Measurements from ENCODE around the gene KCNJ18. TPM values are rescaled to one million over a fixed set of nuclear protein-coding genes. Genes with fewer than 3 reads are reported as not detected.
"Not testable (repeated sequence)": the region's sequence is repeated elsewhere in the genome, so short reads cannot be mapped to it uniquely, and the experiment has no call there.

The KCNJ18 gene
- total and polyA plus RNA-seq, 9 of the 15 experiments (the other 6 are each of a cell fraction or from before 2014, with no cell fraction given), result not detected

DNA sequence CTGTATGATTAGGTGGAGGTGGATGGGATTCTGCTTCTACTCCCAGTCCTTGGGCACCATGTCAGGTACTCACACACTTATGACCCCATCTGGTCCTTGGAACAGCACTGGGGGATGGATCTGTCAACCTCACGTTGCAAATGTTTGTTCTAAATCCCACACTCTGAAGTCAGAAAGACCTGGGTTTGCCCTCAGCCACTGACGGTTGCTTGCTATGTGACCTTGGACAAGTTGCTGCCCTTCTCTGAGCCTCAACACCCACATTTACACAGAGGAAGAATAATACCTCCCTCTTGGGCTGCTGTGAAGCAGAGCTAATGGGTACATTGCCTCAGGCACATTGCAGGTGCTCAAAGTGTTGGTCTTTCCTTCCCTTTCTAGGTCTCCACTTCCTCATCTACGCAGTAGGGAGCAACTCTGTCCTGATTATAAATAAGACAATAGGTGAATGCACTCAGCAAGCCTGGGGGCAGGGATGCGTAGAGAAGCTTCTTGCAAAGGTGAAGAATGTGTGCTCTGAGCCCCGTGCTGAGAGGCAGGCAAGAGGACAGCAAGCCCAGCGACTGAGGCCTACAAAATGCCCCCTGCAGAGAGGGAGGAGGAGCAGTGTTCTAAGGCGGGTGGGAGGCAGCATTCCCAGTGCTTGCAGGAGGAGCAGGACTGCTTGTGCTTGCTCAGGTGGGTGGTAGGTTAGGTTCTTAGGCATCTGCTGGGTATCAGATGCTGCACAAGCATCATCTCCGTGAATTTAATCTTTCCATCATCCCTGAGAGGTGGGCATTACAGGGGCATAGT, 21.8 kb upstream of the KCNJ18 start:
- ATAC-seq; H4K20me1 ChIP-seq (replicated peaks; ENCODE audit: control insufficient read depth, insufficient read depth, low read length); CTCF ChIA-PET (ENCODE audit: low intra/inter-chr PET ratio); intact Hi-C loops (cut with micrococcal nuclease); H3K9ac ChIP-seq (ENCODE audit: insufficient read depth in 1 of 2, low read depth in 2 of 2, low read length in 2 of 2); H2AFZ ChIP-seq (ENCODE audit: low read depth, low read length); BruUV-seq (replicated peaks); H3K9me1 ChIP-seq (ENCODE audit: control insufficient read depth, insufficient read depth, low read length); H3K4me2 ChIP-seq (ENCODE audit: insufficient read depth, low read length); FAIRE-seq; H3K4me3 ChIP-seq; H3K79me2 ChIP-seq (ENCODE audit: control insufficient read depth, insufficient read depth, low read length); POLR2A ChIA-PET; H3K27ac ChIP-seq (ENCODE audit: extremely low read depth, low read depth, low read length); H3K27me3 ChIP-seq (ENCODE audit: control insufficient read depth in 2 of 2, insufficient read depth in 2 of 2, low read length in 2 of 2); H3K36me3 ChIP-seq (ENCODE audit: control insufficient read depth, insufficient read depth, low read length); DNase-seq (ENCODE audit: extremely low read depth in 1 of 4, low spot score in 3 of 4); H3K9me3 ChIP-seq (replicated peaks; ENCODE audit: control insufficient read depth, insufficient read depth, low read depth, low read length): not testable (repeated sequence)
- peaks cover 0 to 11% of the 10 kb centered on the region in 2 experiments; a peak in 3 of 5 replicates for H3K4me1 ChIP-seq (replicated peaks in 1 of 2; ENCODE audit: control insufficient read depth in 2 of 2, insufficient read depth in 2 of 2, low read length in 2 of 2)
- in situ Hi-C loops (cut with MboI), result loop anchor here (10.0 kb wide), 2 partner anchors 634 to 714 kb away; no protein-coding TSS in a partner anchor
- WGBS (ENCODE audit: insufficient coverage, low coverage, missing lambda C conversion rate), result 7% methylated on average over 7 of the region's 8 CpGs

DNA sequence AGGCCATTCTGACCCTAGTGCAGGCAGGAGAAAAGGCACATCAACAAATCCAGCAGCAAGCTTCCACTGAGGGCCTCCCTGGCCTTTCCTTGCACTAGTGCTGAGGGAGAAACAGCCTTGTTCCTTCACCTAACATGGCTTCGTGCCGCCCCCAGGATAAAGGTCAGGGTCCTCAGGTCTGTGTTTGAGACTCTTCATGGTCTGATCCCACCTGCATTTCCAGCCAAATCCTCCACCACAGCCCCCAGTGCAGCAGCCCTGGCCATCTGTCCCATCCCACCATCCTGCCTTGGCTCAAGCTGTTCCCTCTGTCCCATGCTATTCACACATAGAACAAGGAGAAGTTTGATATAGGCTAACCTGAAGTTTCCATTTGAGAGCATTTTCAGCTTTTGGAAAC, 20.9 kb upstream of the KCNJ18 start:
- H3K9ac ChIP-seq (ENCODE audit: insufficient read depth in 1 of 2, low read depth in 2 of 2, low read length in 2 of 2); H2AFZ ChIP-seq (ENCODE audit: low read depth, low read length); ATAC-seq; CTCF ChIA-PET (ENCODE audit: low intra/inter-chr PET ratio); H3K27me3 ChIP-seq (ENCODE audit: control insufficient read depth in 2 of 2, insufficient read depth in 2 of 2, low read length in 2 of 2); H3K4me2 ChIP-seq (ENCODE audit: insufficient read depth, low read length); H3K9me1 ChIP-seq (ENCODE audit: control insufficient read depth, insufficient read depth, low read length); DNase-seq (ENCODE audit: extremely low read depth in 1 of 4, low spot score in 3 of 4); H3K4me3 ChIP-seq; H3K79me2 ChIP-seq (ENCODE audit: control insufficient read depth, insufficient read depth, low read length); H3K27ac ChIP-seq (ENCODE audit: extremely low read depth, low read depth, low read length); H3K36me3 ChIP-seq (ENCODE audit: control insufficient read depth, insufficient read depth, low read length); FAIRE-seq; H3K9me3 ChIP-seq (replicated peaks; ENCODE audit: control insufficient read depth, insufficient read depth, low read depth, low read length); BruUV-seq (replicated peaks); POLR2A ChIA-PET; H4K20me1 ChIP-seq (replicated peaks; ENCODE audit: control insufficient read depth, insufficient read depth, low read length); intact Hi-C loops (cut with micrococcal nuclease): not testable (repeated sequence)
- in situ Hi-C loops (cut with MboI), result loop anchor here (10.0 kb wide), 2 partner anchors 633 to 713 kb away; no protein-coding TSS in a partner anchor
- 10% methylated on average over 2 of the region's 2 CpGs for WGBS (ENCODE audit: insufficient coverage, low coverage, missing lambda C conversion rate)
- H3K4me1 ChIP-seq (replicated peaks in 1 of 2; ENCODE audit: control insufficient read depth in 2 of 2, insufficient read depth in 2 of 2, low read length in 2 of 2), result peaks cover 0 to 13% of the 10 kb centered on the region in 2 experiments; a peak in 3 of 5 replicates

DNA sequence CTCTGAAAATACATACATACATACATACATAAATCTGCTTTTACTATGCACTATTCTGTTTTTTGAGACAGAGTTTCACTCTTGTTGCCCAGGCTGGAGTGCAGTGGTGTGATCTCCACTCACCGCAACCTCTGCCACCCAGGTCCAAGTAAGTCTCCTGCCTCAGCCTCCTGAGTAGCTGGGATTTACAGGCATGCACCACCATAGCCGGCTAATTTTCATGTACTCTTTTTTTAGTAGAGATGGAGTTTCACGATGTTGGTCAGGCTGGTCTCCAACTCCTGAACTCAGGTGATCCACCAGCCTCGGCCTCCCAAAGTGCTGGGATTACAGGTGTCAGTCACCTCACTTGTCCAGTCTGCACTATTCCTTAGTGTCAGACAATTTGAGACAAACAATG, 20.5 kb upstream of the KCNJ18 start:
- H3K79me2 ChIP-seq (ENCODE audit: control insufficient read depth, insufficient read depth, low read length); H4K20me1 ChIP-seq (replicated peaks; ENCODE audit: control insufficient read depth, insufficient read depth, low read length); H3K27me3 ChIP-seq (ENCODE audit: control insufficient read depth in 2 of 2, insufficient read depth in 2 of 2, low read length in 2 of 2); H3K27ac ChIP-seq (ENCODE audit: extremely low read depth, low read depth, low read length); H3K36me3 ChIP-seq (ENCODE audit: control insufficient read depth, insufficient read depth, low read length); H3K4me2 ChIP-seq (ENCODE audit: insufficient read depth, low read length); H3K9me1 ChIP-seq (ENCODE audit: control insufficient read depth, insufficient read depth, low read length); CTCF ChIA-PET (ENCODE audit: low intra/inter-chr PET ratio); H3K4me3 ChIP-seq; intact Hi-C loops (cut with micrococcal nuclease); H3K9ac ChIP-seq (ENCODE audit: insufficient read depth in 1 of 2, low read depth in 2 of 2, low read length in 2 of 2); DNase-seq (ENCODE audit: extremely low read depth in 1 of 4, low spot score in 3 of 4); ATAC-seq; H3K9me3 ChIP-seq (replicated peaks; ENCODE audit: control insufficient read depth, insufficient read depth, low read depth, low read length); FAIRE-seq; POLR2A ChIA-PET; BruUV-seq (replicated peaks); H2AFZ ChIP-seq (ENCODE audit: low read depth, low read length): not testable (repeated sequence)
- 28% methylated on average over 2 of the region's 4 CpGs for WGBS (ENCODE audit: insufficient coverage, low coverage, missing lambda C conversion rate)
- in situ Hi-C loops (cut with MboI), result loop anchor here (10.0 kb wide), 2 partner anchors 633 to 713 kb away; no protein-coding TSS in a partner anchor
- peaks cover 0 to 16% of the 10 kb centered on the region in 2 experiments; a peak in 3 of 5 replicates for H3K4me1 ChIP-seq (replicated peaks in 1 of 2; ENCODE audit: control insufficient read depth in 2 of 2, insufficient read depth in 2 of 2, low read length in 2 of 2)

All from K562 (cell line).